HG03571 (cell line): ENCODE results near the gene HK1.
"Not testable (repeated sequence)": the region's sequence is repeated elsewhere in the genome, so short reads cannot be mapped to it uniquely, and the experiment has no call there.

Experiments used
- ATAC-seq: cut with Tn5 transposase; IDR thresholded peaks from one replicate; pipeline ENCODE4 v1.9.1; 2021; ENCODE audit not compliant: unreplicated experiment

HK1 gene

GRCh38 chr10:69254877-69255276 lies 23.4 kb upstream of the HK1 start:
- no peak for ATAC-seq

- no peak for ATAC-seq
These were observed 18.6 kb upstream of the HK1 start for GRCh38 chr10:69259547-69260243.

DNA sequence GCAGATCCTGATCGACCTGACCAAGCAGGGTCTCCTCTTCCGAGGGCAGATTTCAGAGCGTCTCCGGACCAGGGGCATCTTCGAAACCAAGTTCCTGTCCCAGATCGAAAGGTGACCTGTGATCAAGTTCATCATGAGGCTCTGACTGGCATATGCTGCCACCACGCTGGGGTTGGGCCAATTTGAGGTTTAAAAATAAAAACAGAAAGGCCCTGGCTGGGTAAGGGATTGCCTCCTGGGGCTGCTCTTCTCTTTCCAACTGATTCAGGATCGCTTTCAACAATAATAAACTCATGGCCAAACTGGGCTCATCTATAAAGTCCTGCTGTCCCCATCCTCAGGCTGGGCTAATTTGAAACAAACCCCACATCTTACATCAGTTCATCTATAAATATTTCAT lies 17.1 kb upstream of the HK1 start:
- no peak for ATAC-seq

DNA sequence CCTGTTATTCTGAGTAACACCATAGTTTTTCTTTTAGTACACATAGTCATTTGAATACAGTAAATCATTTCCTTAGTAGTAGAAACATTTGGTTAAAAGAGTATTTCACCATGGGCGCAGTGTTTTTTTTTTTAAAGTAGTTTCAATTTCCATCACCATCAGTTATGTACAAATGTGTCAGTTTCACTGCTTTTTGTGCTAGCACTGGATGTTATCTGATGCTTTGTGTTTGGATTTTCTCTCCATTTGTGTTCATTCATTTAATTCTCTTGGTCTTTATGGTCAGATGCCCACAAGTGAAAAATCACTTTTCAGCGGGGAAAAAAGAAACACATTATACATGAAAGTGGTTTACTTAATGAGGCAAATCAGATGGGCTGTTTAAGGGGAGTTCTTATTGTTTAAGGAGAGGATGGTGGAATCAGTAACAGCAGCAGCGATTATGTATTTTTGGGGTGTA lies 16.0 kb upstream of the HK1 start:
- ATAC-seq: no peak

DNA sequence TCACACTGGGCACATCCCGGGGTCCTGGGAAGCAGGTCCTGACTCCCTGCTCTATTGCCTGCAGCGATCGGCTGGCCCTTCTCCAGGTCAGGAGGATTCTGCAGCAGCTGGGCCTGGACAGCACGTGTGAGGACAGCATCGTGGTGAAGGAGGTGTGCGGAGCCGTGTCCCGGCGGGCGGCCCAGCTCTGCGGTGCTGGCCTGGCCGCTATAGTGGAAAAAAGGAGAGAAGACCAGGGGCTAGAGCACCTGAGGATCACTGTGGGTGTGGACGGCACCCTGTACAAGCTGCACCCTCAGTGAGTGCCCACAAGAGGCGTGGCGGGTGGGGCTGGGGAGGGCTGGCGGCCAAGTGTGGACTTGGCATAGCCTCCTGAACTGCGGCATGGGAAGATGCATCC lies 12.8 kb upstream of the HK1 start:
- ATAC-seq: no peak

GRCh38 chr10:69268761-69269416 lies 9.4 kb upstream of the HK1 start:
- no peak for ATAC-seq

DNA sequence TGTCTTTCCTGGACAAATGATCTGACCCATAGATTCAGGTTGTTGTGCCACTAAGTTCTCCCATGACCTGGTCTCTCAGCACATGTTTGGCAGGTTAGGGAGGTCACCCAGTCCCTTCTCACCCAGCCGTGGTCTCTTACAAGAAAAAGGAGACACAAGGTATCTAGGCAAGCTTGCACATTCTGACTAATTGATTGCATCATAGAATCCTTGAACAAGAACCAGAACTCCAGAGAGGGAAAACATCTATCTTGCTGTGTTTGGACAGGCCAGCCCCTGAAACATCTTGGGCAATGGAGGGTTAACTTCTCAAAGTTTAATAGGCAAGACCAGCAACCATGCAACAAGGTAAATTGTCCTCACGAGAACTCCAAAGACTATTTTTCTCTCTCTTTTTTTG lies 8.5 kb upstream of the HK1 start:
- ATAC-seq: no peak

- no peak for ATAC-seq
These were observed 7.3 kb upstream of the HK1 start for GRCh38 chr10:69270990-69271389.

- no peak for ATAC-seq
These were observed 5.7 kb upstream of the HK1 start for GRCh38 chr10:69272624-69273023.

DNA sequence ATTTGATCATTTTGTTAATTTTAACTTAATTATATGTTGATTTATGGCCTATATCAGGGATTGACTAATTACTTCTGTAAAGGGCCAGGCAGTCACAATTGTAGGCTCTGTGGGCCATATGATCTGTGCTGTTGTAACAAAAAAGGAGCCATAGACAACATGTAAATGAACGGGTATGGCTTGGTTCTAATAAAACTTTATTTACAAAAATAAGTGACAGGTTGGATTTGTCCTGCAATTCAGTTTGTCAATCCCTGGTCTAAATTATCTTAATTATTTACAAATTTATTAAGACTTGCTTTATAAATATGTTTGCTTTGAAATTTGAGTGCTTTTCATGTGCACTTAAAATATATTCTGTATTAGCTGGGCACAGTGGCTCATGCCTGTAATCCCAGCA lies 2.9 kb upstream of the HK1 start:
- no peak for ATAC-seq

- ATAC-seq: no peak
These were observed 1.8 kb upstream of the HK1 start for GRCh38 chr10:69276503-69276902.

GRCh38 chr10:69279110-69279509 lies 814 bp downstream of the HK1 start:
- ATAC-seq: no peak

DNA sequence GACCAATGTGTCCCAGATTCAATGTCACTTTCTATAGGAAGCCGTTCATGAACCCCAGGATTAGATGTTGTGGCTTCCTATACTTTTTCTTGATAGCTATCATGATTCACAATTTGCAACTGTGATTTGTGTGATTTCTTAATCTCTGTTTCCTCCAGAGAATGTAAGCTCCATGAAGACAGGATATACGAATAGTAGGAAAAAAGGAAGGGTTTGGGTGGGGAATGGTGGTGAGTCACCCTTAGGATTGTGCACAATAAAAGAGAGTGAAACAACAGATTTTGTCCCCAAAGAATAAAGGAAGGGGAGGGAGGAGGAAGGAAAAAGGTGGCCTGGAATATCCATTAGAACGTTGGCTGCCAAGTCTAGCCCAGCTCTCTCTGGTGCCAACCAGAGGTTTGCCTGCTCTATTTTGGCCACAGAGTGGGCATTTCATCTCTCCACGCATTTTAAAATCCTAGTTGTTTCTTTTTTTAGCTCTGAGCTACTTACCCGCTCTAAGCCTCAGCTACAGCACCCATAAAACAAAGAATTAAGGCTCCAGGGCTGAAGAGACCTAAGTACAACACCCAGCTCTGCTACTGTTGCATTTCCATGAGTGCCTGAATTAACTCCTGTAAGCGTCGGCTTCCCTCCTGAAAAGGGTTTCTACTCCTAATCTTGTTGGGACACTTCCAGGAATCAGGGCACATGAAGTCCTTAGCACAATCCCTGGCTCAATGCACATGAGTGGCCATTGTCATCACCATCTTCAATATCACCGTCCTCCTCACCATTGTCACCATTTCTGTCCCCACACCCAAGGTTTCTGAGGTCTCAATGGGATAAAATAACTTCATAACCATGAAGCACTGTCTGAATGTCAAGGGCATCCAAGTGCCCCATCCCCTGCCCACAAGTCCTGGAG lies 3.5 kb downstream of the HK1 start:
- no peak for ATAC-seq

- not testable (repeated sequence) for ATAC-seq
These were observed 6.1 kb downstream of the HK1 start for GRCh38 chr10:69284402-69284801.

GRCh38 chr10:69285699-69286098 lies 7.4 kb downstream of the HK1 start:
- ATAC-seq: no peak

- ATAC-seq: no peak
These were observed 8.9 kb downstream of the HK1 start for GRCh38 chr10:69287181-69287580.

DNA sequence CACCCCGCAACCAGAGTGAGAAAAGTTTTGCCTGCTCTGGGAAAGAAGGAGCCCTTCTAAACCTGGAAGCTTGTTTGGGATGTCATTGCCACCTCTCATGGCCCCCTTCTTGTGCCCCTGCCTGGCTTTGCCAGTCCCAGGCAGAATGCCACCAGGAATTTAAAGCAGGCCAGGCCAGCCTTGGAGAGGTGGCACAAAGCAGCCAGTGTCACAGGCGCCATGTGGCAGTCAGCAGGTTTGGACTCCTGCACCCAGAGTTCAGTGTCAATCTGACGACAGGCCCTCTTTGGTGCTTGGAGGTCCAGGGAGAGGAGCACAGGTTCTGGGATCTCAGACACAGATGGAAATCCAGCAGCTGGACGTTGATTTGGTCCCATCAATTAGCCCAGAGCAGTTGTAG lies 12.7 kb downstream of the HK1 start:
- no peak for ATAC-seq

DNA sequence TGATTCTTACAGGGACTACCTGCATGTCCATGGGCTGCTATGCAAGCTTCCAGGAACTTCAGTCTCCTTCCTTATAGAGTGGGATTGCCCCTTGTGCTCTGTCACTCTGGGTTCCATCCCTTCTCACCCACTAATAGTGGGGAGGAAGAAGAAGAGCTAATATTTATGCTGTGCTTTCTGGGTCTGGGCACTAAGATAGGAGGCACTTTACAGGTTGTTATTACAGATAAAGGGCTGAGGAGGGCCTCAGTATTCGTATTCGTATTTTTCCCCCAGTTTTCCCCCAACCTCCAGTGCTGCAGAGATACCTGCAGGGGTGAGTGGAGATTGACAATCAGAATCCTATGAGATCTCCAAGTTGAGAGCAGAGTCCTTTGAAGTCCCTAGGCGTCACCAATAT lies 14.2 kb downstream of the HK1 start:
- ATAC-seq: no peak

DNA sequence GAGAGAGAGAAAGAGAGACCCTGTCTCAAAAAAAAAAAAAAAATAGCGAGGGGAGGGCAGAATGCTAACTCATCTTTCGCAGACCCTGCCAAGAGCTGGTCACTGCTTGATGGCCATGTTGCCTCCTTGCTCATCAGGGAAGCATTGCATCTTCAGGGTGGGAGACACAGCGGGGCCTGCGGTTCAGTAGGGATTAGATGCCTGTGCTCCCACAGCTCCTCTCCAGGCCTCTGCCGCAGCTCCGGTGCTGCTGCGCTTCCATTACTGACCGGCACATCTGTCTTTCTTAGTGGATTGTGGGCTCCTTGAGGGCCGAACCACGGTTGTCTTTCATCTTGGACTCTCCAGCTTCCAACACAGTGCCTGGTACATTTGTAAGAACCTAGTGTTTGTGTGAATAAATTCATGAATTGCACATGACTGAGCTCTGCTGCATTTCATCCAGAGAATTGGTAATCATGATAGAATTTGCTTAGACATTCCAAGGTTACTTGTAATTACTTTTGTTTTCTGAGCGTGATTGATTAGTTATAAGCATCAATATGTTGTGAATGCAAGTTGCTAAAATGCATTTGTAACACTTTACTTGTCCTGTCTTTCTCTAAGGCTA lies 16.8 kb downstream of the HK1 start:
- no peak for ATAC-seq

DNA sequence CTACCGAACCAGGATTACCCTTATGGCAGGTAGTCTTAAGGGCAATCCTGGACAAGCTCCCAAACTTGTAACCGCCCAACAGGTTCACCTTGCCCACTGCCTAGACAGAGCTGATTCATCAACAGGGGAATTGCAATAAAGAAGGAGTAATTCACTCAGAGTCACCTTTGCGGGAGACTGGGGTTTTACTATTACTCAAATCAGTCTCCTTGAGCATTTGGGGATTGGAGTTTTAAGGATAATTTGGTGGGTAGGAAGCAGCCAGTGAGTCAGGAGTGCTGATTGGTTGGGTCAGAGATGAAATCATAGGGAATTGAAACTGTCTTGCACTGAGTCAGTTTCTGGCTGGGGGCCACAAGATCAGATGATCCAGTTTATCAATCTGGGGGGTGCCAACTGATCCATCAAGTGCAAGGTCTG lies 25.3 kb downstream of the HK1 start:
- no peak for ATAC-seq

DNA sequence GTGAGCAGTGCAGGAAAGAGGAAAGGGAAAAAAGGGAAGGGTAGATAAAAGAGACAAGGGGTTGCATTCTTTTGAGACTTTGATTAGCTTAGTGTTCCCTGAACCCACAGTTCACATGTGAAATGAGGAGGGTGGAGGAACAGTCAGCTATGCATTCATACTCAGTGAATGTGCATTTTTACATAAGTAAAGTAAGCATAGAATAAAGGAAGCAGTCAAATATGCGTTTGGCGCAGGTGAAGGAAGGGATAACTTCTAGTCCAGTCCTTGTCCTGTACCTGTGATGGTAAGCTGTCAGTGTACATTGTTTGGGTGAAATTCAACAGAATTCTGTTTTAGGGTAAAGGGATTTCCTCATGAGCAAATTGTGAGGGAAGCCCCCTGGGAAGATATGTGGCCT lies 28.1 kb downstream of the HK1 start:
- ATAC-seq: no peak
